ENCODE data around the gene XXYLT1.
"Not testable (repeated sequence)": the region's sequence is repeated elsewhere in the genome, so short reads cannot be mapped to it uniquely, and the experiment has no call there.

Gene XXYLT1

DNA sequence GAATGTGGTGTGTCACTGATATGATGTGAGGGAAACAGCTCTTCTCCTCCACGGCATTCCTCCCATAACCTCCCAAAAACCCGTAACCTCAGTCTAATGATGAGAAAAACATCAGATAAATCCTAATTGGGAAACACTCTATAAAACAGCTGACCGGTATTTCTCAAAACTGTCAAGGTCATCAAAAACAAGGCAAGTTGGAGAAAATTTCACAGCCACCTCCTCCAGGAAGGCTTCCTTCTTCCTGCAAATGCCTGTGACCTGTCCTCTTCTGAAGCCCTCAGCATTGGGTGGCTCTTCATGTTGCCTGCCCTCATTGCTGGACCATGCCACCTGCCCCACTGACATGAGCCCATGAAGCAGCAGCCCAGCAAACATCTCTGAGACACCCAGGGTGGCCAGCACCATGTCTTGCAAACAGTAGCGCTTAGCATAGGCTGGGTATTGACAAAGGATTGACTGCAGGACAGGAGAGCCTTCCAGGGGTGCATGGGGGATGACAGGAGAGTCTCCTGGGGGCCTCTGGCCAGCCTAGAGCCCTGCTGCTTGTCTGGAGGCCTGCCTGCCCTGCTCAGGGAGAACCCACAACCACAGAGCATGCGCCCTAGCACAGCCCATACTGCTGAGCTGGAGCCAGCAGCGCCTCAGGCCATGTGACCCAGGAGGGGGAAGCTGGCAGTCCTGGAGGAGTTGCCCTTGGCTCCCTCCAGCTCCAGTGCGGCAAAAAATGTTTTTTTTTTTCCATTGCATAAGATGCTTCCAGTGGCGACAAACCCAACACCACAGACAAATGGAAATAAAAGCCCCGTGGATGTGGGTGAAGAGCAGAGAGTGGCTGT is 49.7 kb downstream of the XXYLT1 start:
- Histone ChIP-seq H3K4me2 (ENCODE audit: low read length) (no peak overlapping the region), H3K4me1 (ENCODE audit: control insufficient read depth, insufficient read depth, low read length) (peaks cover 22% of the 10 kb centered on the region), H3K27me3 (ENCODE audit: control insufficient read depth, insufficient read depth, low read length) (no peaks in the 10 kb centered on the region), H3K9ac (ENCODE audit: low read depth, low read length) (no peak overlapping the region), H3K36me3 (ENCODE audit: insufficient read depth, low read length) (no peaks in the 10 kb centered on the region), H3K4me3 (ENCODE audit: low read length) (no peak overlapping the region), H3K9me3 (replicated peaks; ENCODE audit: low read length) (no peaks in the 10 kb centered on the region)

DNA sequence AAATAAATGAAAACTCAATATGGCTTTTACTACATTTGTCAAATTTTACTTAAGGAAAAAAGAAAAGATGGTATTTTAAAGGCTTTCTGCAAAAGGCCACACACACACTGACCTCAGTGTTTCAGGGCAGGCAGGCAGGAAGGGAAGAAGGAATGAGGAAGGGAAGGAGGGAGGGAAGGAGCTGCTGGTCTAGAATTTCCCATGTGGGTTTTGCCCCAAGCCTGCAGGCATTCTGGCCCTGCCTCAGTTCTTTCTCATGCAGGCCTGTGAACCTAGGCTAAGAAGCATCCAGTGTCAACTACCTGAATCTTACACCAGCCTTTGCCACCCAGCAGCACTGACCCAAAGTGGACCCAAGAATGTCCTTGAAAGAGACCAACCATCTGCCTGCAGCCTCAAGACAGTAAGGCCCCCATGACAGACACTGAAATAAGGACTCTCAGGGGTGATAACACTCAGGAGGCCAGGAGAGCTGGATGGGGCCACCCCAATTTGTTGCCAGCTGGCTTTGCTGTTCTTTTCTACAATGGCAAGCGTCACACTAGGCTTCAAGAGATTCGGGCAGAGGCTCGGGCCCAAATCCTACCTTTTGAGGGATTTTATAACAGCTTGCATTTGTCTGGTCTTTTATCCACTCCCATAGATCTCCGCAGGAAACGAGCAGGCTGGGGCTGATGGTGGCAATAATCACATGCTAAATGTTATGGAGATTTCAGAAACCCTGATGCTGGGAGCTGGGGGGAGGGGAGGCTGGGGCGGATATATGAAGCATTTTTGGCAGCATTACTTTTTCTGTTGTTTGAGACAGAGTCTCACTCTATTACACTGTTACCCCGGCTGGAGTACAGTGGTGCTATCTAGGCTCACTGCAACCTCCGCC is 51.4 kb downstream of the XXYLT1 start:
- Histone ChIP-seq H3K4me3 (ENCODE audit: low read length) (no peak overlapping the region), H3K27me3 (ENCODE audit: control insufficient read depth, insufficient read depth, low read length) (no peaks in the 10 kb centered on the region), H3K4me2 (ENCODE audit: low read length) (no peak overlapping the region), H3K4me1 (ENCODE audit: control insufficient read depth, insufficient read depth, low read length) (peaks cover 20% of the 10 kb centered on the region), H3K36me3 (ENCODE audit: insufficient read depth, low read length) (no peaks in the 10 kb centered on the region), H3K9ac (ENCODE audit: low read depth, low read length) (no peak overlapping the region), H3K9me3 (replicated peaks; ENCODE audit: low read length) (no peaks in the 10 kb centered on the region)

DNA sequence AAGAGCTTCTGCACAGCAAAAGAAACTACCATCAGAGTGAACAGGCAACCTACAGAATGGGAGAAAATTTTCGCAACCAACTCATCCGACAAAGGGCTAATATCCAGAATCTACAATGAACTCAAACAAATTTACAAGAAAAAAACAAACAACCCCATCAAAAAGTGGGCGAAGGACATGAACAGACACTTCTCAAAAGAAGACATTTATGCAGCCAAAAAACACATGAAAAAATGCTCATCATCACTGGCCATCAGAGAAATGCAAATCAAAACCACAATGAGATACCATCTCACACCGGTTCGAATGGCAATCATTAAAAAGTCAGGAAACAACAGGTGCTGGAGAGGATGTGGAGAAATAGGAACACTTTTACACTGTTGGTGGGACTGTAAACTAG is 52.6 kb downstream of the XXYLT1 start:
- not testable (repeated sequence) for H3K9me3 ChIP-seq (replicated peaks; ENCODE audit: low read length); H3K4me1 ChIP-seq (ENCODE audit: control insufficient read depth, insufficient read depth, low read length); H3K9ac ChIP-seq (ENCODE audit: low read depth, low read length); H3K4me3 ChIP-seq (ENCODE audit: low read length); H3K36me3 ChIP-seq (ENCODE audit: insufficient read depth, low read length); H3K27me3 ChIP-seq (ENCODE audit: control insufficient read depth, insufficient read depth, low read length); H3K4me2 ChIP-seq (ENCODE audit: low read length)

DNA sequence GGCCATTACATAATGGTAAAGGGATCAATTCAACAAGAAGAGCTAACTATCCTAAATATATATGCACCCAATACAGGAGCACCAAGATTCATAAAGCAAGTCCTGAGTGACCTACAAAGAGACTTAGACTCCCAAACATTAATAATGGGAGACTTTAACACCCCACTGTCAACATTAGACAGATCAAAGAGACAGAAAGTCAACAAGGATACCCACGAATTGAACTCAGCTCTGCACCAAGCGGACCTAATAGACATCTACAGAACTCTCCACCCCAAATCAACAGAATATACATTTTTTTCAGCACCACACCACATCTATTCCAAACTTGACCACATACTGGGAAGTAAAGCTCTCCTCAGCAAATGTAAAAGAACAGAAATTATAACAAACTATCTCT is 55.4 kb downstream of the XXYLT1 start:
- not testable (repeated sequence) for H3K4me2 ChIP-seq (ENCODE audit: low read length); H3K9me3 ChIP-seq (replicated peaks; ENCODE audit: low read length); H3K36me3 ChIP-seq (ENCODE audit: insufficient read depth, low read length); H3K9ac ChIP-seq (ENCODE audit: low read depth, low read length); H3K27me3 ChIP-seq (ENCODE audit: control insufficient read depth, insufficient read depth, low read length); H3K4me3 ChIP-seq (ENCODE audit: low read length)
- peaks cover 11% of the 10 kb centered on the region for H3K4me1 ChIP-seq (ENCODE audit: control insufficient read depth, insufficient read depth, low read length)

DNA sequence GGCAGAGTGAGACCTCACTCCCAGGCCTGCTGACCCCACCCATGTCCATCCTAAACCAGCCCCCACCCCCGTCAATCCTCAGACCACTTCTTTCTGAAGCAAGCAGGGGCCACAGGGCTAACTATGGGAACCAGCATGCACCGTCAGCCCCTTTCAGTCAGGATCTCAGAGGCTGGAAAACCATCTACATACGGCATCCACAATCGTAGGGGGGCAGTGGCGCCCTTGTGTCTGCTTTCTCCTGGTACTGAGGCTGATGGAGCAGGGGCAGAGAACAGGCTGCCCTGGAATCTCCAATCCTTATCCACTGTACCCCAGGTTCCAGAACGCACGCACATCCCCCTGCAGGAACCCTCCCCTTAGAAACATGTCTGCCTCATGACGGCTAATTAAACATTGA is 56.6 kb downstream of the XXYLT1 start:
- H3K9me3 ChIP-seq (replicated peaks; ENCODE audit: low read length): no peaks in the 10 kb centered on the region
- no peak overlapping the region for H3K4me2 ChIP-seq (ENCODE audit: low read length)
- peaks cover 23% of the 10 kb centered on the region for H3K4me1 ChIP-seq (ENCODE audit: control insufficient read depth, insufficient read depth, low read length)
- no peaks in the 10 kb centered on the region for H3K36me3 ChIP-seq (ENCODE audit: insufficient read depth, low read length)
- H3K9ac ChIP-seq (ENCODE audit: low read depth, low read length): no peak overlapping the region
- no peak overlapping the region for H3K4me3 ChIP-seq (ENCODE audit: low read length)
- H3K27me3 ChIP-seq (ENCODE audit: control insufficient read depth, insufficient read depth, low read length): no peaks in the 10 kb centered on the region

DNA sequence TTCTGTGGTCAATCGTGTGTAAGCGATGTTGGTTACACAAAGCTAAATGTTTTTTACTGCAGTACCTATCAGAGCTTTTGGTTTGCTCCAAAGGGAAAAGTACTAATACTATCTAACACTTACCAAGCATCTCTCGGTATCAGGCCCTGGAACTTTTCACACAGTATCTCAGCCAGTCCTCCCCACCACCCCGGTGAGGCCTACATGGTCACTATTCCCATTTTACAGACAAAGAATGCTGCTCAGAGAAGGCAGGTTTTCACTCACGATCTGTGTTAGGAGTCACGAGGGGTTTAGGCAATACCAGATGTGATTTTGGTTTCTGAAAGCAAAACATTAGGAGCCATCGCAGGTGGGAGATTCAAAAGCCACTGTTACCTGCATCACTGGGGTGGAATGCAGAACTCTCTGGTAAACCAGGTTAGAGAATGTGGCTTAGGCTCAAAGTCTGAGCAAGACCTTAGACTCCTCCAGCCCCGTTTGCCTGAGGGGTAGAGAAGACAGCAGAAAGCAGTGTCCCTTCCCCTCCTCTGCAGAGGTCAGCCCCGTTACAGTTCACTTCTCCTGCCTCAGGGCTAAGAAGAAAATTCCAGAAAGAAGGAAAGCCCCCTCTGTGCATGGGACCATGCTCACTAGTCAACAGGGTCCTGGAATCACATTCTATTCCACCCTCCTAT is 57.2 kb downstream of the XXYLT1 start:
- Histone ChIP-seq H3K36me3 (ENCODE audit: insufficient read depth, low read length) (no peaks in the 10 kb centered on the region), H3K4me1 (ENCODE audit: control insufficient read depth, insufficient read depth, low read length) (peaks cover 29% of the 10 kb centered on the region), H3K4me3 (ENCODE audit: low read length) (no peak overlapping the region)

DNA sequence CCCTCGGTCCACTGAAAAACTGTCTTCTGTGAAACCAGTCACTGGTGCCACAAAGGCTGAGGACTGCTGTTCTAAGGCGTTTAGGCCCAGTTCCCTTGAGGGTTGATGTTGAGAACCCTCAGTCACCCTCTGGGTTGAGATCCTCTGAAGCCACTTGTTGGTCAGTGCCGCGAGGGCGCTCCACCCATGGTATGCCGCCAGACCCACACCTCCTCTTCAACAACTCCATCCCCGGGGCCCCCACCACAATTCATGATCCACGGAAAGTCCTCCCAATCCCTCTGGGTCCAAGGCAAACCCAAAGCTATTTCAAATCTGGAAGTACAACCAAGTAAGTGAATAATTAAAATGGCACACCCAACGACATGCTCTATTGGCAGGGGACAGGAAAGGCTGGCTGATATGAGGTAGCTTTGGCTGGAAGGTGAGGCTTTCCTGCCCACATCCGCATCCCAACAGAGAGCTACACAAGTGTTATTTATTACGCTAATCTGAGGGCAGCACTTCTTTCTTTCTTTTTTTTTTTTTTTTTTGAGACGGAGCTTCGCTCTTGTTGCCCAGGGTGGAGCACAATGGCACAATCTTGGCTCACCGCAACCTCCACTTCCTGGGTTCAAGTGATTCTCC is 58.1 kb downstream of the XXYLT1 start:
- Histone ChIP-seq H3K9me3 (replicated peaks; ENCODE audit: low read length) (no peaks in the 10 kb centered on the region), H3K4me1 (ENCODE audit: control insufficient read depth, insufficient read depth, low read length) (peaks cover 38% of the 10 kb centered on the region), H3K36me3 (ENCODE audit: insufficient read depth, low read length) (no peaks in the 10 kb centered on the region), H3K4me2 (ENCODE audit: low read length) (no peak overlapping the region), H3K9ac (ENCODE audit: low read depth, low read length) (no peak overlapping the region), H3K4me3 (ENCODE audit: low read length) (no peak overlapping the region), H3K27me3 (ENCODE audit: control insufficient read depth, insufficient read depth, low read length) (no peaks in the 10 kb centered on the region)

More for the DNA sequence above, 57.2 kb downstream of the XXYLT1 start:
- Histone ChIP-seq H3K9me3 (replicated peaks; ENCODE audit: low read length) (no peaks in the 10 kb centered on the region), H3K9ac (ENCODE audit: low read depth, low read length) (no peak overlapping the region), H3K4me2 (ENCODE audit: low read length) (no peak overlapping the region), H3K27me3 (ENCODE audit: control insufficient read depth, insufficient read depth, low read length) (no peaks in the 10 kb centered on the region)

DNA sequence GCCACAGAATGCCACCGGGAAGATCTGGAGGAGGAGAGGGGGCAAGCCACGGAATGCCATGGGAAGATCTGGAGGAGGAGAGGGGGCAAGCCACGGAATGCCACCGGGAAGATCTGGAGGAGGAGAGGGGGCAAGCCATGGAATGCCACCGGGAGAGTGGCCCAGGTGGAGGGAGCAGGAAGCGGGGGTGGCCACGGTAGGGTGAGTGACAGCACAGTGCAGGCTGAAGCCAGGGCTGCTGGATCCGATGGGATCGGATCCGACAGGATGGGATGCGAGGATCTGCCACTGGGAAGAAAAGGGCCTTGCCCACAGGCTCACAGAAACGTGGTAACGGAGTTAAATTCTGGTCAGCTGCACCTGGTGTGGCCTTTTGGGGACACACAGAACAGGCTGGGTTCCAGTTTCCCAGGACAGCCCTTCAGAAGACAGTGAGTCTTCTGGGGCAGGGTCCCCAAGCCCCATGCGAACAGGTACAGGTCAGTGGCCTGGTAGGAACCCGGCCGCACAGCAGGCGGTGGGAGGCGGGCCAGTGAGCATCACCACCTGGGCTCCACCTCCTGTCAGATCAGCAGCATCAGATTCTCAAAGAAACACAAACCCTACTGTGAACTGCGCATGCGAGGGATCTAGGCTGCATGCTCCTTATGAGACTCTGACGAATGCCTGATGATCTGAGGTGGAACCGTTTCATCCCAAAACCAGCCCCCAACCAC is 58.8 kb downstream of the XXYLT1 start:
- H3K4me2 ChIP-seq (ENCODE audit: low read length): no peak overlapping the region
- H3K4me3 ChIP-seq (ENCODE audit: low read length): no peak overlapping the region
- no peak overlapping the region for H3K9ac ChIP-seq (ENCODE audit: low read depth, low read length)
- no peaks in the 10 kb centered on the region for H3K27me3 ChIP-seq (ENCODE audit: control insufficient read depth, insufficient read depth, low read length)
- H3K36me3 ChIP-seq (ENCODE audit: insufficient read depth, low read length): no peaks in the 10 kb centered on the region
- H3K9me3 ChIP-seq (replicated peaks; ENCODE audit: low read length): no peaks in the 10 kb centered on the region
- H3K4me1 ChIP-seq (ENCODE audit: control insufficient read depth, insufficient read depth, low read length): peaks cover 41% of the 10 kb centered on the region

DNA sequence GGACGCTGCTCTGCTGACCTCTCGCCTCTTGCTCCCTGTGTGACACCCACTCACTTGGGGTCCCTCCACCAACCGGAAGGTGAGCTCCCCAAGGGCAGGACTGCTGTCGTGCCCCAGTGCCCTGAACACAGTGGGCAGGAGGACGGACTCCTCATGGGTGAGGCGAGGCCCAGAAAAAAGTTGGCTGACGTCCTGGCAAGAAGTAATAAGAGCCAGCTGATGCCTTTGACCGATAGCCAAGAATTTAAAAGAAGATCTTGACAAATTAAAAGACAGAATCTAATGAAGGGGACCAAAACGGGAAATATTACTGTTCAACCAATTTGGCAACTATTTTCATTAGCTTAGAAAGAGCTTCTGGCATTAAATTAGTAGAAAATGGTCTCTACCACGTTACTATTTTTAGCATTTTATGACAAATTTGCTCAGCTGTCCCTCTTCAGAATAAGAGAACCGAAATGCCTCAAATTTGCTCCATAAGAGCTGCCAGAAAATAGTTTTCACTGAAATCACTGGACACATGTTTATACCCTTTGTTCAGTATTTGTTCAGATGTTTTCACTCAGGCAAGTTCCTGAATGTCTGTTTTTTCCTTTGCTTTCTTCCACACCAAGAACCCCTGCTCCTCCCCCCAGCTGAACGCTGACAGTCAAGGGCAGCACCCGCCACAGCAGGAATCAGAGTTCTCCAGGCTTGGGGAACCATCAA is 60.5 kb downstream of the XXYLT1 start:
- H3K4me2 ChIP-seq (ENCODE audit: low read length): peak overlapping the region; percentile 80
- H3K9ac ChIP-seq (ENCODE audit: low read depth, low read length): peak overlapping the region; percentile 83
- H3K4me1 ChIP-seq (ENCODE audit: control insufficient read depth, insufficient read depth, low read length): peaks cover 45% of the 10 kb centered on the region
- H3K36me3 ChIP-seq (ENCODE audit: insufficient read depth, low read length): no peaks in the 10 kb centered on the region
- H3K9me3 ChIP-seq (replicated peaks; ENCODE audit: low read length): no peaks in the 10 kb centered on the region
- H3K4me3 ChIP-seq (ENCODE audit: low read length): peak overlapping the region; percentile 50
- H3K27me3 ChIP-seq (ENCODE audit: control insufficient read depth, insufficient read depth, low read length): no peaks in the 10 kb centered on the region

DNA sequence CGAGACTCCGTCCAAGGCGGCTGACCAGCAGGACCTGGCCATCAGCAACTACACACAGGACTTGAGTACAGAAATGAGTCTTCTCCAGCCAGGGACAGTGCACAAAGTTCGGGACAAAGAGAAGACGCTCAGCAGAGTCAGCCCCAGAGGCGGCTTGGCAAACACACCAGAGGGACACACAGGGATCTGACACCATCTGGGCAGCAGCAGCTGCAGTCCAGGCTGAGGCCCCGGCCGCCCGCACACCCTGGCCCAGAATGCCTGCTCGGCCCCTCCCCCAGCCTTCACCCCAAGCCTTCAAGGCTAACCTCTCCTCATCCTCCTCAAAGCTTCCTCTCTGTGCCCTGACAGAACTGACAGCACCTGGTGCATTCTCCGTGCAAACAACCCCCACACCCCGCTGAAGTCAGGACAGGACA is 61.1 kb downstream of the XXYLT1 start:
- Histone ChIP-seq H3K36me3 (ENCODE audit: insufficient read depth, low read length) (no peaks in the 10 kb centered on the region), H3K4me2 (ENCODE audit: low read length) (peak overlapping the region; percentile 80), H3K9ac (ENCODE audit: low read depth, low read length) (peak overlapping the region; percentile 83), H3K4me3 (ENCODE audit: low read length) (peak overlapping the region; percentile 50), H3K9me3 (replicated peaks; ENCODE audit: low read length) (no peaks in the 10 kb centered on the region), H3K27me3 (ENCODE audit: control insufficient read depth, insufficient read depth, low read length) (no peaks in the 10 kb centered on the region), H3K4me1 (ENCODE audit: control insufficient read depth, insufficient read depth, low read length) (peaks cover 50% of the 10 kb centered on the region)

Measured in skeletal muscle satellite cell (primary cell).